GM23338 (cell line): Measurements from ENCODE around the gene EFTUD2. TPM values are rescaled to one million over a fixed set of nuclear protein-coding genes. Genes with fewer than 3 reads are reported as not detected.
A peak's percentile ranks its signal among the peaks of the same experiment; 100 is the strongest.

Source experiments
- ATAC-seq: fragments of 200-7000 bp; cut with Tn5 transposase; 3 replicates; pipeline ENCODE4 v1.9.1; 2020
- DNase-seq: peaks from one replicate; pipeline ENCODE4 v3.0.0-alpha.2; 2015; ENCODE audit warnings: low spot score
- H2AFZ ChIP-seq: fragments of 200-600 bp; sonication (generic); 2 replicates; pipeline ENCODE4 v1.8.0; 2016; ENCODE audit warnings: antibody characterized with exemption, mild to moderate bottlenecking, moderate library complexity
- H3F3A ChIP-seq: fragments of 200-600 bp; sonication (generic); replicated peaks from 2 replicates; pipeline ENCODE4 v1.8.0; 2017; ENCODE audit warnings: antibody characterized with exemption, mixed run types, low read depth
- H3K27ac ChIP-seq: fragments of 200-600 bp; sonication (generic); 2 replicates; pipeline ENCODE4 v1.6.1; 2016; ENCODE audit warnings: low read depth
- H3K27me3 ChIP-seq: fragments of 200-600 bp; sonication (generic); 2 replicates; pipeline ENCODE4 v1.8.0; 2016; ENCODE audit warnings: mild to moderate bottlenecking, mixed run types, moderate library complexity; ENCODE audit not compliant: insufficient read depth
- H3K36me3 ChIP-seq: fragments of 200-600 bp; sonication (generic); 2 replicates; pipeline ENCODE4 v1.8.0; 2016; ENCODE audit warnings: mild to moderate bottlenecking; ENCODE audit not compliant: insufficient read depth
- H3K4me1 ChIP-seq: fragments of 200-600 bp; sonication (generic); 2 replicates; pipeline ENCODE4 v1.8.0; 2016; ENCODE audit warnings: mild to moderate bottlenecking, moderate library complexity; ENCODE audit not compliant: insufficient read depth
- H3K4me2 ChIP-seq: fragments of 200-600 bp; sonication (generic); 2 replicates; pipeline ENCODE4 v1.7.1; 2017; ENCODE audit warnings: mixed run types
- H3K4me3 ChIP-seq: fragments of 200-600 bp; sonication (generic); 2 replicates; pipeline ENCODE4 v1.6.1; 2016; ENCODE audit warnings: mixed run types
- H3K79me2 ChIP-seq: fragments of 200-600 bp; sonication (generic); replicated peaks from 2 replicates; pipeline ENCODE4 v1.8.0; 2017; ENCODE audit warnings: mild to moderate bottlenecking; ENCODE audit not compliant: insufficient read depth
- H3K9me2 ChIP-seq: fragments of 200-600 bp; sonication (generic); 2 replicates; pipeline ENCODE4 v1.8.0; 2017; ENCODE audit not compliant: insufficient read depth
- H4K20me1 ChIP-seq: fragments of 200-600 bp; sonication (generic); replicated peaks from 2 replicates; pipeline ENCODE4 v1.8.0; 2017; ENCODE audit warnings: mild to moderate bottlenecking; ENCODE audit not compliant: insufficient read depth
- H3K27ac Mint-ChIP-seq: 2 replicates; pipeline ENCODE4 v1.8.0; 2020; ENCODE audit warnings: inconsistent platforms, mild to moderate bottlenecking, moderate library complexity, mixed read lengths
- H3K27me3 Mint-ChIP-seq: 3 replicates; pipeline ENCODE4 v1.8.0; 2022; ENCODE audit warnings: low read depth, mild to moderate bottlenecking, moderate library complexity, mixed read lengths, inconsistent platforms; ENCODE audit not compliant: insufficient read depth, poor library complexity
- H3K36me3 Mint-ChIP-seq: 3 replicates; pipeline ENCODE4 v1.8.0; 2021; ENCODE audit warnings: low read depth, mild to moderate bottlenecking, inconsistent platforms, moderate library complexity, mixed read lengths
- H3K4me1 Mint-ChIP-seq: 3 replicates; pipeline ENCODE4 v1.8.0; 2020; ENCODE audit warnings: mild to moderate bottlenecking, inconsistent platforms, mixed read lengths
- H3K4me3 Mint-ChIP-seq: 3 replicates; pipeline ENCODE4 v1.8.0; 2021; ENCODE audit warnings: moderate library complexity, mild to moderate bottlenecking, inconsistent platforms, mixed read lengths
- H3K9me3 Mint-ChIP-seq: 3 replicates; pipeline ENCODE4 v1.8.0; 2020; ENCODE audit warnings: moderate library complexity, mild to moderate bottlenecking, inconsistent platforms, mixed read lengths
- CREB1 ChIP-seq: fragments of 250-450 bp; sonication (Bioruptor Pico); IDR thresholded peaks from 2 replicates; pipeline ENCODE4 v1.5.0; 2020; ENCODE audit warnings: low read depth, mild to moderate bottlenecking, moderate library complexity
- EZH2 ChIP-seq: fragments of 200-600 bp; sonication (generic); IDR thresholded peaks from one replicate; pipeline ENCODE4 v1.8.0; 2017; ENCODE audit warnings: antibody characterized with exemption, mild to moderate bottlenecking, low read depth; ENCODE audit not compliant: unreplicated experiment
- EZH2phosphoT487 ChIP-seq: fragments of 200-600 bp; sonication (generic); IDR thresholded peaks from one replicate; pipeline ENCODE4 v1.8.1; 2018; ENCODE audit warnings: antibody characterized with exemption; ENCODE audit not compliant: unreplicated experiment
- JUNB ChIP-seq: IDR thresholded peaks from one replicate; pipeline ENCODE4 v1.6.1; 2016; ENCODE audit warnings: antibody characterized with exemption; ENCODE audit not compliant: unreplicated experiment
- NANOG ChIP-seq: IDR thresholded peaks from 2 replicates; pipeline ENCODE4 v1.6.1; 2016; ENCODE audit warnings: antibody characterized with exemption, borderline replicate concordance
- POLR2AphosphoS5 ChIP-seq: IDR thresholded peaks from 2 replicates; pipeline ENCODE4 v1.6.1; 2016; ENCODE audit warnings: antibody characterized with exemption, low read depth
- STAT1 ChIP-seq: IDR thresholded peaks from one replicate; pipeline ENCODE4 v1.6.1; 2016; ENCODE audit warnings: antibody characterized with exemption; ENCODE audit not compliant: unreplicated experiment
- ZNF114 ChIP-seq: fragments of 250-450 bp; sonication (Bioruptor Pico); IDR thresholded peaks from 2 replicates; pipeline ENCODE4 v1.5.0; 2020; ENCODE audit warnings: mild to moderate bottlenecking, moderate library complexity
- ZNF331 ChIP-seq: fragments of 250-450 bp; sonication (Bioruptor Pico); IDR thresholded peaks from 2 replicates; pipeline ENCODE4 v1.5.0; 2020; ENCODE audit warnings: low read depth, mild to moderate bottlenecking, moderate library complexity
- polyA plus RNA-seq: library from polyadenylated mRNA; unstranded; fragments of >200 nt; fragmentation: Nextera tagmentation; extraction: Ambion mirVana; gene quantifications from 2 replicates; pipeline ENCODE4 v1.2.1, GENCODE V29; 2016
- total RNA-seq: library from RNA; depleted of rRNA; stranded (reverse); fragments of >200 nt; shearing (Covaris generic); gene quantifications from 2 replicates; pipeline ENCODE4 v1.2.3, GENCODE V29; 2014
- TF ChIP-seq, protein P1 (sequence below): IDR thresholded peaks from one replicate; pipeline ENCODE4 v1.6.1; 2018; ENCODE audit warnings: antibody characterized with exemption; ENCODE audit not compliant: unreplicated experiment
- TF ChIP-seq, protein P2 (sequence below): IDR thresholded peaks from 2 replicates; pipeline ENCODE4 v1.6.1; 2016; ENCODE audit warnings: antibody characterized with exemption
- TF ChIP-seq, protein P3 (sequence below), 2 experiments: fragments of 200-600 bp in 1 of 2; sonication (generic) in 1 of 2; conservative IDR thresholded peaks; 2 replicates each; pipeline versions ENCODE4 v1.5.1 to v1.6.1; 2016 to 2017; ENCODE audit warnings: antibody characterized with exemption in 2 of 2, low read depth in 2 of 2, mild to moderate bottlenecking in 2 of 2, moderate library complexity in 1 of 2

The EFTUD2 gene
- total and polyA plus RNA-seq, 2 experiments from 2014 or later = 61.6 to 196 TPM

DNA sequence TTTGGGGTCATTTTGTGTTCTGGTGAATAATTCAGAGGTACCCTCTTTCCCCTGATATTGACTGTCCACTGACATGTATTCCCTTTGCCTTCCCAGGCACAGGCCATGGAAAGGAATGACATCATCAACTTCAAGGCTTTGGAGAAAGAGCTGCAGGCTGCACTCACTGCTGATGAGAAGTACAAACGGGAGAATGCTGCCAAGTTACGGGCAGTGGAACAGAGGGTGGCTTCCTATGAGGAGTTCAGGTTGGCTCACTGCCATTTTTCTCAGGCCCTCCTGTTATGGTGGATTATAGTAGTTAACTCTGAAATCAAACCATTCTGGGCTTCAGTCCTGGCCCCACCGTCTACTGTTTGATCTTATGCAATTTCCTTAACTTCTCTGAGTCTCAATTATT is 1.6 kb upstream of the EFTUD2 start (continued):
- TF ChIP-seq POLR2AphosphoS5 (no peak), STAT1 (no peak), CREB1 (CRISPR knock-in tag) (no peak), EZH2 (no peak)
- TF ChIP-seq, protein P1, sequence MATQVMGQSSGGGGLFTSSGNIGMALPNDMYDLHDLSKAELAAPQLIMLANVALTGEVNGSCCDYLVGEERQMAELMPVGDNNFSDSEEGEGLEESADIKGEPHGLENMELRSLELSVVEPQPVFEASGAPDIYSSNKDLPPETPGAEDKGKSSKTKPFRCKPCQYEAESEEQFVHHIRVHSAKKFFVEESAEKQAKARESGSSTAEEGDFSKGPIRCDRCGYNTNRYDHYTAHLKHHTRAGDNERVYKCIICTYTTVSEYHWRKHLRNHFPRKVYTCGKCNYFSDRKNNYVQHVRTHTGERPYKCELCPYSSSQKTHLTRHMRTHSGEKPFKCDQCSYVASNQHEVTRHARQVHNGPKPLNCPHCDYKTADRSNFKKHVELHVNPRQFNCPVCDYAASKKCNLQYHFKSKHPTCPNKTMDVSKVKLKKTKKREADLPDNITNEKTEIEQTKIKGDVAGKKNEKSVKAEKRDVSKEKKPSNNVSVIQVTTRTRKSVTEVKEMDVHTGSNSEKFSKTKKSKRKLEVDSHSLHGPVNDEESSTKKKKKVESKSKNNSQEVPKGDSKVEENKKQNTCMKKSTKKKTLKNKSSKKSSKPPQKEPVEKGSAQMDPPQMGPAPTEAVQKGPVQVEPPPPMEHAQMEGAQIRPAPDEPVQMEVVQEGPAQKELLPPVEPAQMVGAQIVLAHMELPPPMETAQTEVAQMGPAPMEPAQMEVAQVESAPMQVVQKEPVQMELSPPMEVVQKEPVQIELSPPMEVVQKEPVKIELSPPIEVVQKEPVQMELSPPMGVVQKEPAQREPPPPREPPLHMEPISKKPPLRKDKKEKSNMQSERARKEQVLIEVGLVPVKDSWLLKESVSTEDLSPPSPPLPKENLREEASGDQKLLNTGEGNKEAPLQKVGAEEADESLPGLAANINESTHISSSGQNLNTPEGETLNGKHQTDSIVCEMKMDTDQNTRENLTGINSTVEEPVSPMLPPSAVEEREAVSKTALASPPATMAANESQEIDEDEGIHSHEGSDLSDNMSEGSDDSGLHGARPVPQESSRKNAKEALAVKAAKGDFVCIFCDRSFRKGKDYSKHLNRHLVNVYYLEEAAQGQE = no peak

DNA sequence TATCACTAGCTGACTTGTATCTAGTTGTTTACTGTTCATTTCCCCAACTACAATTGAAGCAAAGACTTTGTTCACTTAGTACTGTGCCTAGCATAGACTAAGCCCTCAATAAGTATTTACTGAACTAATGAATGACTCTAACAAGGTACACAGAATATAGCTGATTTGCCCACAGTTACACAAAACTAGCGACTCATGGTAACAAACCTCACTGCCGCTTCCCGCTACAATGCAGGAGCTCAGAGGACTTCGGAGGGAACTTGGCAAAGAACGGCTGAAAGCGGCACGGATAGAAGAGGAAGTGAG is 524 bp downstream of the EFTUD2 start:
- Histone ChIP-seq H3K27ac (peak overlapping the region; percentile 100), H3K79me2 (peaks cover 52% of the 10 kb centered on the region), H3K4me1 (peaks cover 14% of the 10 kb centered on the region; the same call in 1 of the 2 replicates), H3K4me3 (peak overlapping the region; percentile 96), H3K36me3 (peaks cover 5% of the 10 kb centered on the region), H3K27me3 (no peaks in the 10 kb centered on the region), H4K20me1 (peaks cover 23% of the 10 kb centered on the region; the same call in 1 of the 2 replicates), H2AFZ (peak overlapping the region; percentile 98), H3K9me2 (no peaks in the 10 kb centered on the region), H3K4me2 (peak overlapping the region; percentile 99), H3F3A (no peaks in the 10 kb centered on the region; the same call in 1 of the 2 replicates)
- peak overlapping the region; percentile 97 for H3K4me3 Mint-ChIP-seq
- DNase-seq (peak; percentile 61), ATAC-seq (no peak)
- H3K36me3 Mint-ChIP-seq = peaks cover 16% of the 10 kb centered on the region; the same call in 2 of the 3 replicates
- peaks cover 11% of the 10 kb centered on the region for H3K27me3 Mint-ChIP-seq
- no peaks in the 10 kb centered on the region for H3K9me3 Mint-ChIP-seq
- peaks cover 5% of the 10 kb centered on the region for H3K4me1 Mint-ChIP-seq
- H3K27ac Mint-ChIP-seq = peak overlapping the region; percentile 100
- TF ChIP-seq, protein P2, sequence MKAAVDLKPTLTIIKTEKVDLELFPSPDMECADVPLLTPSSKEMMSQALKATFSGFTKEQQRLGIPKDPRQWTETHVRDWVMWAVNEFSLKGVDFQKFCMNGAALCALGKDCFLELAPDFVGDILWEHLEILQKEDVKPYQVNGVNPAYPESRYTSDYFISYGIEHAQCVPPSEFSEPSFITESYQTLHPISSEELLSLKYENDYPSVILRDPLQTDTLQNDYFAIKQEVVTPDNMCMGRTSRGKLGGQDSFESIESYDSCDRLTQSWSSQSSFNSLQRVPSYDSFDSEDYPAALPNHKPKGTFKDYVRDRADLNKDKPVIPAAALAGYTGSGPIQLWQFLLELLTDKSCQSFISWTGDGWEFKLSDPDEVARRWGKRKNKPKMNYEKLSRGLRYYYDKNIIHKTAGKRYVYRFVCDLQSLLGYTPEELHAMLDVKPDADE = no peak
- TF ChIP-seq EZH2phosphoT487 (no peak), STAT1 (no peak), ZNF331 (no peak), JUNB (no peak), CREB1 (CRISPR knock-in tag) (no peak), EZH2 (no peak), NANOG (no peak), ZNF114 (no peak), POLR2AphosphoS5 (no peak)
- TF ChIP-seq, protein P3, sequence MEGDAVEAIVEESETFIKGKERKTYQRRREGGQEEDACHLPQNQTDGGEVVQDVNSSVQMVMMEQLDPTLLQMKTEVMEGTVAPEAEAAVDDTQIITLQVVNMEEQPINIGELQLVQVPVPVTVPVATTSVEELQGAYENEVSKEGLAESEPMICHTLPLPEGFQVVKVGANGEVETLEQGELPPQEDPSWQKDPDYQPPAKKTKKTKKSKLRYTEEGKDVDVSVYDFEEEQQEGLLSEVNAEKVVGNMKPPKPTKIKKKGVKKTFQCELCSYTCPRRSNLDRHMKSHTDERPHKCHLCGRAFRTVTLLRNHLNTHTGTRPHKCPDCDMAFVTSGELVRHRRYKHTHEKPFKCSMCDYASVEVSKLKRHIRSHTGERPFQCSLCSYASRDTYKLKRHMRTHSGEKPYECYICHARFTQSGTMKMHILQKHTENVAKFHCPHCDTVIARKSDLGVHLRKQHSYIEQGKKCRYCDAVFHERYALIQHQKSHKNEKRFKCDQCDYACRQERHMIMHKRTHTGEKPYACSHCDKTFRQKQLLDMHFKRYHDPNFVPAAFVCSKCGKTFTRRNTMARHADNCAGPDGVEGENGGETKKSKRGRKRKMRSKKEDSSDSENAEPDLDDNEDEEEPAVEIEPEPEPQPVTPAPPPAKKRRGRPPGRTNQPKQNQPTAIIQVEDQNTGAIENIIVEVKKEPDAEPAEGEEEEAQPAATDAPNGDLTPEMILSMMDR (conservative IDR thresholded peaks at IDR 0.05; ENCODE audit: low read depth in 2 of 2) = no peak
- TF ChIP-seq, protein P1 = no peak
